ENCODE data around the gene NEUROG1.

The NEUROG1 gene

DNA sequence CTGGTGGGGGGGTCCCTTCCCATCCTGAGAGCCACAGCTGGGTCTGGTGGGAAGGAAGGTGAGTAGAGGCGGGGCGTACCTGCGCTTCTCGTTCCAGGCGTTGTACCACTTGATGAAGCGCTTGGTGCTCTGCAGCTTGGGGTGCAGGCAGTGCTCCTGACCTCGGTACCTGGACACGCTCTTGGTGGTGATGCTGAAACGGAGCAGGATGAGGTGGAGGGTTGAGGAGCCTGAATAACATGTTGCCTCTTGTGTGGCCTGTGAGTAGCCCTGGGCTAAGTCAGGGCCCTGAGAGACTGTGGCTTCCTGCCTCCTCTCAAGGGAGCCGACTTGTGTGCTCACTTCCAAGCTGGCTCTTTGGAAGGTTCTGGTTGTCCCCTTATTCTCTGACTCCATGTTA lies 38.7 kb upstream of the NEUROG1 start:
- no peak overlapping the region for H3K14ac ChIP-seq (ENCODE audit: low read length in 2 of 2)
- H2AK5ac ChIP-seq (ENCODE audit: low read length, severe bottlenecking), result no peak overlapping the region
- no peak overlapping the region for H3K4ac ChIP-seq (ENCODE audit: low read depth in 1 of 2, low read length in 2 of 2)
- H3K79me1 ChIP-seq (replicated peaks; ENCODE audit: low read length, poor library complexity, severe bottlenecking), result no peaks in the 10 kb centered on the region
- no peak overlapping the region for H3K27ac ChIP-seq (ENCODE audit: low read length, poor library complexity, severe bottlenecking)
- no peak overlapping the region for H4K91ac ChIP-seq (ENCODE audit: low read length)
- no peak overlapping the region for H2AFZ ChIP-seq (ENCODE audit: low read depth, low read length)
- H3K4me2 ChIP-seq (ENCODE audit: low read length, poor library complexity, severe bottlenecking), result no peak overlapping the region
- no peaks in the 10 kb centered on the region for H3K9me3 ChIP-seq (ENCODE audit: control insufficient read depth, low read length)
- H3K36me3 ChIP-seq (ENCODE audit: control insufficient read depth in 1 of 2, insufficient read depth in 2 of 2, low read depth in 1 of 2, low read length in 2 of 2), result no peaks in the 10 kb centered on the region
- H2BK12ac ChIP-seq (ENCODE audit: low read length in 2 of 2), result no peak overlapping the region
- H2BK120ac ChIP-seq (ENCODE audit: low read depth, low read length), result no peak overlapping the region
- no peak overlapping the region for H3K18ac ChIP-seq (ENCODE audit: low read depth in 1 of 2, low read length in 2 of 2)
- no peak overlapping the region for H4K8ac ChIP-seq (ENCODE audit: low read length)
- H2BK5ac ChIP-seq (ENCODE audit: low read depth, low read length, poor library complexity, severe bottlenecking), result no peak overlapping the region
- no peak overlapping the region for H3K9ac ChIP-seq (ENCODE audit: low read length)
- H3K27me3 ChIP-seq (ENCODE audit: control insufficient read depth in 1 of 2, insufficient read depth in 1 of 2, low read length in 2 of 2), result peaks cover 56 to 67% of the 10 kb centered on the region in 2 experiments
- H3K23ac ChIP-seq (ENCODE audit: low read length in 2 of 2), result no peak overlapping the region
- peaks cover 17% of the 10 kb centered on the region for H3K4me1 ChIP-seq (ENCODE audit: control insufficient read depth, insufficient read depth, low read depth, low read length)
- no peak overlapping the region for H2BK15ac ChIP-seq (ENCODE audit: low read depth, poor library complexity, severe bottlenecking)
- H3K4me3 ChIP-seq (ENCODE audit: insufficient read depth in 1 of 2, low read depth in 1 of 2, low read length in 2 of 2), result no peak overlapping the region
- DNase-seq, result no peak
- WGBS, result 90% methylated on average over 10 of the region's 10 CpGs

- Histone ChIP-seq H2BK15ac (ENCODE audit: low read depth, poor library complexity, severe bottlenecking) (no peak overlapping the region), H3K4ac (ENCODE audit: low read depth in 1 of 2, low read length in 2 of 2) (no peak overlapping the region), H3K4me2 (ENCODE audit: low read length, poor library complexity, severe bottlenecking) (no peak overlapping the region), H2BK12ac (ENCODE audit: low read length in 2 of 2) (no peak overlapping the region), H3K27me3 (ENCODE audit: control insufficient read depth in 1 of 2, insufficient read depth in 1 of 2, low read length in 2 of 2) (peaks cover 32 to 41% of the 10 kb centered on the region in 2 experiments), H4K8ac (ENCODE audit: low read length) (no peak overlapping the region), H3K4me3 (ENCODE audit: insufficient read depth in 1 of 2, low read depth in 1 of 2, low read length in 2 of 2) (no peak overlapping the region), H4K91ac (ENCODE audit: low read length) (no peak overlapping the region), H3K27ac (ENCODE audit: low read length, poor library complexity, severe bottlenecking) (no peak overlapping the region), H3K79me1 (replicated peaks; ENCODE audit: low read length, poor library complexity, severe bottlenecking) (no peaks in the 10 kb centered on the region), H3K9ac (ENCODE audit: low read length) (no peak overlapping the region), H3K4me1 (ENCODE audit: control insufficient read depth, insufficient read depth, low read depth, low read length) (peaks cover 12% of the 10 kb centered on the region), H3K14ac (ENCODE audit: low read length in 2 of 2) (no peak overlapping the region), H2BK120ac (ENCODE audit: low read depth, low read length) (no peak overlapping the region), H3K18ac (ENCODE audit: low read depth in 1 of 2, low read length in 2 of 2) (no peak overlapping the region), H3K23ac (ENCODE audit: low read length in 2 of 2) (no peak overlapping the region), H2AK5ac (ENCODE audit: low read length, severe bottlenecking) (no peak overlapping the region), H3K36me3 (ENCODE audit: control insufficient read depth in 1 of 2, insufficient read depth in 2 of 2, low read depth in 1 of 2, low read length in 2 of 2) (no peaks in the 10 kb centered on the region), H2AFZ (ENCODE audit: low read depth, low read length) (no peak overlapping the region), H2BK5ac (ENCODE audit: low read depth, low read length, poor library complexity, severe bottlenecking) (no peak overlapping the region), H3K9me3 (ENCODE audit: control insufficient read depth, low read length) (no peaks in the 10 kb centered on the region)
- WGBS, result 84% methylated on average over 7 of the region's 9 CpGs
- no peak for DNase-seq
These were observed 36.1 kb upstream of the NEUROG1 start for GRCh38 chr5:135571902-135572301.

GRCh38 chr5:135571066-135571609 lies 35.4 kb upstream of the NEUROG1 start:
- Histone ChIP-seq H3K4me2 (ENCODE audit: low read length, poor library complexity, severe bottlenecking) (no peak overlapping the region), H3K4me1 (ENCODE audit: control insufficient read depth, insufficient read depth, low read depth, low read length) (peaks cover 13% of the 10 kb centered on the region), H2BK15ac (ENCODE audit: low read depth, poor library complexity, severe bottlenecking) (no peak overlapping the region), H2BK5ac (ENCODE audit: low read depth, low read length, poor library complexity, severe bottlenecking) (no peak overlapping the region), H3K14ac (ENCODE audit: low read length in 2 of 2) (no peak overlapping the region), H2AFZ (ENCODE audit: low read depth, low read length) (no peak overlapping the region), H3K79me1 (replicated peaks; ENCODE audit: low read length, poor library complexity, severe bottlenecking) (no peaks in the 10 kb centered on the region), H3K18ac (ENCODE audit: low read depth in 1 of 2, low read length in 2 of 2) (no peak overlapping the region), H2BK120ac (ENCODE audit: low read depth, low read length) (no peak overlapping the region), H3K9ac (ENCODE audit: low read length) (no peak overlapping the region), H2AK5ac (ENCODE audit: low read length, severe bottlenecking) (no peak overlapping the region), H3K4me3 (ENCODE audit: insufficient read depth in 1 of 2, low read depth in 1 of 2, low read length in 2 of 2) (no peak overlapping the region), H3K9me3 (ENCODE audit: control insufficient read depth, low read length) (no peaks in the 10 kb centered on the region), H3K4ac (ENCODE audit: low read depth in 1 of 2, low read length in 2 of 2) (no peak overlapping the region), H4K8ac (ENCODE audit: low read length) (no peak overlapping the region), H3K23ac (ENCODE audit: low read length in 2 of 2) (no peak overlapping the region), H3K27me3 (ENCODE audit: control insufficient read depth in 1 of 2, insufficient read depth in 1 of 2, low read length in 2 of 2) (peaks cover 32 to 36% of the 10 kb centered on the region in 2 experiments), H4K91ac (ENCODE audit: low read length) (no peak overlapping the region), H3K36me3 (ENCODE audit: control insufficient read depth in 1 of 2, insufficient read depth in 2 of 2, low read depth in 1 of 2, low read length in 2 of 2) (no peaks in the 10 kb centered on the region), H2BK12ac (ENCODE audit: low read length in 2 of 2) (no peak overlapping the region), H3K27ac (ENCODE audit: low read length, poor library complexity, severe bottlenecking) (no peak overlapping the region)
- DNase-seq, result no peak
- 88% methylated on average over 10 of the region's 10 CpGs for WGBS

DNA sequence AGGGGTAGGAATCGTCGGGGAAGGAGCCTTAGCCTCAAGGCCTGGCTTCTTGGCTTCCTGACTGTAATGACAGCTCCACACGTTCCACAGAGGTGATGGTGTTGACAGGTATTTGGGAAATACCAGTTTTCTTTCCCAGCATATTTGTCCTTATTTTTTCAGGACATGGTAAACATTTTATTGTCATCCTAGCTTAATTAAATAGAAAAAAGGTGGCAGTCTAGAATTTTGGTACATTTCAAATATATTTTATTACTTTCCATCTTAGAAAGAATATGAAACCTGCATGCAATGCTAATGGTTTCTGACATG lies 34.6 kb upstream of the NEUROG1 start:
- H3K79me1 ChIP-seq (replicated peaks; ENCODE audit: low read length, poor library complexity, severe bottlenecking), result no peaks in the 10 kb centered on the region
- no peak overlapping the region for H2BK12ac ChIP-seq (ENCODE audit: low read length in 2 of 2)
- H3K4ac ChIP-seq (ENCODE audit: low read depth in 1 of 2, low read length in 2 of 2), result no peak overlapping the region
- 50% methylated on average over 2 of the region's 3 CpGs for WGBS
- no peak overlapping the region for H3K4me2 ChIP-seq (ENCODE audit: low read length, poor library complexity, severe bottlenecking)
- H4K8ac ChIP-seq (ENCODE audit: low read length), result no peak overlapping the region
- H2AFZ ChIP-seq (ENCODE audit: low read depth, low read length), result no peak overlapping the region
- H3K27ac ChIP-seq (ENCODE audit: low read length, poor library complexity, severe bottlenecking), result no peak overlapping the region
- no peak overlapping the region for H3K14ac ChIP-seq (ENCODE audit: low read length in 2 of 2)
- H3K4me1 ChIP-seq (ENCODE audit: control insufficient read depth, insufficient read depth, low read depth, low read length), result peaks cover 11% of the 10 kb centered on the region
- H4K91ac ChIP-seq (ENCODE audit: low read length), result no peak overlapping the region
- no peak overlapping the region for H2AK5ac ChIP-seq (ENCODE audit: low read length, severe bottlenecking)
- H3K9ac ChIP-seq (ENCODE audit: low read length), result no peak overlapping the region
- H2BK15ac ChIP-seq (ENCODE audit: low read depth, poor library complexity, severe bottlenecking), result no peak overlapping the region
- no peak for DNase-seq
- no peak overlapping the region for H3K23ac ChIP-seq (ENCODE audit: low read length in 2 of 2)
- no peak overlapping the region for H2BK5ac ChIP-seq (ENCODE audit: low read depth, low read length, poor library complexity, severe bottlenecking)
- H2BK120ac ChIP-seq (ENCODE audit: low read depth, low read length), result no peak overlapping the region
- no peaks in the 10 kb centered on the region for H3K9me3 ChIP-seq (ENCODE audit: control insufficient read depth, low read length)
- H3K4me3 ChIP-seq (ENCODE audit: insufficient read depth in 1 of 2, low read depth in 1 of 2, low read length in 2 of 2), result no peak overlapping the region
- H3K36me3 ChIP-seq (ENCODE audit: control insufficient read depth in 1 of 2, insufficient read depth in 2 of 2, low read depth in 1 of 2, low read length in 2 of 2), result no peaks in the 10 kb centered on the region
- peaks cover 32 to 35% of the 10 kb centered on the region in 2 experiments for H3K27me3 ChIP-seq (ENCODE audit: control insufficient read depth in 1 of 2, insufficient read depth in 1 of 2, low read length in 2 of 2)
- no peak overlapping the region for H3K18ac ChIP-seq (ENCODE audit: low read depth in 1 of 2, low read length in 2 of 2)

All from mesenchymal stem cell (in vitro differentiated cells and primary cell).